ENCODE results near the gene DST. TPM values are rescaled to one million over a fixed set of nuclear protein-coding genes. Genes with fewer than 3 reads are reported as not detected.
"Not testable (repeated sequence)": the region's sequence is repeated elsewhere in the genome, so short reads cannot be mapped to it uniquely, and the experiment has no call there.

The DST gene
- total RNA-seq, 1 donor from 2014 or later, result 188 TPM

GRCh38 chr6:56575736-56576135 is 67.0 kb downstream of the DST start:
- no peak for FAIRE-seq
- DNase-seq (ENCODE audit: low spot score in 2 of 2), result no peak

GRCh38 chr6:56574292-56574691 is 68.4 kb downstream of the DST start:
- DNase-seq (ENCODE audit: low spot score in 2 of 2), result no peak
- FAIRE-seq, result no peak

GRCh38 chr6:56573624-56574023 is 69.1 kb downstream of the DST start:
- DNase-seq (ENCODE audit: low spot score in 2 of 2), result no peak
- FAIRE-seq, result peak; percentile 8

DNA sequence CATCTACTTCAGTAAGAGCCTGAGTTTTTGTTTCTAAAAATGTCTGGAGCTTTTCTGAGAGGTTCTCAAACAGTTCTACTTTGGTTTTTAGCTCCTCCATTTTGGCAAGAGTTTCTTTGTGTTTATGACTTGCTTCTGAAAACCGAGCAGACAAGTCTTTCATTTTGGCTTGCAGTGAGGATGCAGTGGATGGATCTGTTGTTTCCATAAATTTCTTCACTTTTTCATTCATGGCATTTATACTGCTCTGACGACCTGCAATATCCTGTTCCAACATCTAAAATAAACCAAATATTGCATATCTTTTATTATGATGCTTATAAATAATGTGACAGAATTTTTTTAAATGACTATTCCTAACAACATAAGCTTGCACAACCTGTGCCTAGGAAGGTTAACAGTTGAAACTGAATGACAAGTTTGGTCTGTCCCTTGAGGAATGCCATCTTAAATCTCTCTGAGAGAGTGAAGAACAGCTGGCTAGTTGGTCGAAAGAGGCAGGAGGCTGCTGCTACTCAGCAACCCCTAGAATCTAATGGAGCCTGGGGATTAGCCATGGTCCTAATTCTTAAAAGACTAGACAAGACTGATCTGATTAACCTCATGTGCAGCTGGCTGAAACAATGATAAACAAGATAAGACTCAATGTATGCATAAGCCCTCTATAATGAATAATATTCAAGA is 69.8 kb downstream of the DST start:
- no peak for FAIRE-seq

DNA sequence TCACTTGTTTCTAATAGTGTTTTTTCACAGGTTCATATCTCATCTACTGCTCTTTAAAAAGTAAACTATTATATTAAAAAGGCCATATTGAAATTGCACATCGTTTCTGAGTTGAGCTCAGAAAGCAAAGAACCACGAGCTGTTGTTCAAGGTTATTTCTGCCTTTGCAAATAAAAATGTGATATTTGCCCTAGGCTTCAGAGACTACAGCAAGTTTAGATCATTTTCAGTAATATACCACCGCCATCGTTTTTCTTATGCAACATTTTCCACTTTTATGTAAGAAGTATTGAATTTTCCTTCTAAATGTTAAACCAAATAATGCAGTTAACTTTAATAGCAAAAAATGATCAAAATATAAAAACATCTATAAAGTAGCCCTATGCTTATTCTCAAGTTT is 71.1 kb downstream of the DST start:
- peak; percentile 45 for FAIRE-seq
- no peak for DNase-seq (ENCODE audit: low spot score in 2 of 2)

More for the DNA sequence above, 69.8 kb downstream of the DST start:
- DNase-seq (ENCODE audit: low spot score in 2 of 2), result no peak

DNA sequence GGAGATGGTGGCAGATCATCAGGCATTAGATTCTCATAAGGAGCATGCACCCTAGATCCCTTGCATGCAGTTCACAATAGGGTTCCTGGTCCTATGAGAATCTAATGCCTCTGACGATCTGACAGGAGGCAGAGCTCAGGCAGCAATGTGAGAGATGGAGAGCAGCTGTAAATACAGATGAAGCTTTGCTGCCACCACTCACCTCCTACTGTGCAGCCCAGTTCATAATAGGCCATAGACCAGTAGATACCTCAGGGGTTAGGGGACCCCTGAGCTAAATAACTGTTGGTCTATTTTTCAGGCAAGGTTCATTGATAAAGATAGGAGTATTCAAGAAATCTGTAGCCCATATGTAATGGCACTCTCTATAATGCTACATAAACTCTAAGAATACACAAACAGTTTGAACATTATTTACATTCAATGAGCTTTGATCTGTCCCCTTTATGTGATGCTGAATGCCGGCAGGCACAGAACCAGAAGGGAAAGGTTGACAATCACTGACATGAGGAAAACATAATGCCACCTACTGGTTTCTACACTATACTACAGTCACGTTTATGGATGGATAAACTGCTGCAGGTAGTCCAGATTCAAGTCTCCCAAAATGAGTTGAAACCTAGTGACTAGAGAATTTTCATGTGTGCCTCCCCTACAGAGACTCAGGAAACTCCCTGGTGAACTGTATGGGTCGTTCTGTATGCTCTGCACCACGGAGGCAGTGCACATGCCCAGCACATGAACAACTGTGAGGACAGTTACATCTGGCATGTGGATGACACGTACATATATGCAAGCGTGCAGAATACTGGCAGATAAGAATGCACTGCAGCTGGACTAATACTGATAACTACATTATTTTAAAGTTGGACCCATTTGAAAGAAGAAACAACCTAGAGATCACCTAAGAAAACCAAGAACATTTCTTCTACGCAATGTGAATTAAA is 72.0 kb downstream of the DST start:
- FAIRE-seq (no peak), DNase-seq (ENCODE audit: low spot score in 2 of 2) (peak in 1 of 2 donors; percentile 22)

- DNase-seq (ENCODE audit: low spot score in 2 of 2), result no peak
- no peak for FAIRE-seq
Observed at GRCh38 chr6:56567501-56567900, 75.2 kb downstream of the DST start.

DNA sequence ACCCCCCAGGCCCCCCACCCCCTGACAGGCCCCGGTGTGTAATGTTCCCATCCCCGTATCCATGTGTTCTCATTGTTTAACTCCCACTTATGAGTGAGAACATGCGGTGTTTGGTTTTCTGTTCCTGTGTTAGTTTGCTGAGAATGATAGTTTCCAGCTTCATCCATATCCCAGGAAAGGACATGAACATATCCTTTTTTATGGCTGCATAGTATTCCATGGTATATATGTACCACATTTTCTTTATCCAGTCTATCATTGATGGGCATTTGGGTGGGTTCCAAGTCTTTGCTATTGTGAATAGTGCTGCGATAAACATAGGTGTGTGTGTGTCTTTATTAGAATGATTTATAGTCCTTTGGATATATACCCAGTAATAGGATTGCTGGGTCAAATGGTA is 80.0 kb downstream of the DST start:
- FAIRE-seq; DNase-seq (ENCODE audit: low spot score in 2 of 2): not testable (repeated sequence)

GRCh38 chr6:56556751-56557540 is 85.7 kb downstream of the DST start:
- DNase-seq (ENCODE audit: low spot score in 2 of 2) (no peak), FAIRE-seq (no peak)

DNA sequence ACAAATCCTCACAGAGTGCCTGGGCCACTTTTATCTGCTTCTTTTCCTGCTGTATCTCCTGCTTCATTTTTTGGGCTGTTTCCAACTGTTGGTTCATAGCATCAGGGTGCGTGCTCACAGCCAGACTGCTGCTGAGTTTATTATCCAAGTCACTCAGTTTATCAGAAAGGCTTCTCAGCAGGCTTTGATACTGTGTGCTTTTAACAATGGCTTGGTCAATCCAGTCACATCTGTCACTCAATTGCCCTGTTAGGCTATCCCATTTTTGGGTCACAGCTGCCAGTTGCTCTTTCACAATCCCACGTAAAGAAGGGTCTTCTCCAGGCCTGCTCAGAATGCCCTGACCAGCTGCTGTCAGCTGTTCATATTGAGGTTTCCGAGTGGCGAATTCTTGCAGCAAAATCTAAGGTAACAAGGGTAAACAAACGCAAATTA is 87.2 kb downstream of the DST start:
- DNase-seq (ENCODE audit: low spot score in 2 of 2) (no peak), FAIRE-seq (no peak)

GRCh38 chr6:56552187-56553130 is 90.2 kb downstream of the DST start:
- FAIRE-seq (no peak), DNase-seq (ENCODE audit: low spot score in 2 of 2) (no peak)

DNA sequence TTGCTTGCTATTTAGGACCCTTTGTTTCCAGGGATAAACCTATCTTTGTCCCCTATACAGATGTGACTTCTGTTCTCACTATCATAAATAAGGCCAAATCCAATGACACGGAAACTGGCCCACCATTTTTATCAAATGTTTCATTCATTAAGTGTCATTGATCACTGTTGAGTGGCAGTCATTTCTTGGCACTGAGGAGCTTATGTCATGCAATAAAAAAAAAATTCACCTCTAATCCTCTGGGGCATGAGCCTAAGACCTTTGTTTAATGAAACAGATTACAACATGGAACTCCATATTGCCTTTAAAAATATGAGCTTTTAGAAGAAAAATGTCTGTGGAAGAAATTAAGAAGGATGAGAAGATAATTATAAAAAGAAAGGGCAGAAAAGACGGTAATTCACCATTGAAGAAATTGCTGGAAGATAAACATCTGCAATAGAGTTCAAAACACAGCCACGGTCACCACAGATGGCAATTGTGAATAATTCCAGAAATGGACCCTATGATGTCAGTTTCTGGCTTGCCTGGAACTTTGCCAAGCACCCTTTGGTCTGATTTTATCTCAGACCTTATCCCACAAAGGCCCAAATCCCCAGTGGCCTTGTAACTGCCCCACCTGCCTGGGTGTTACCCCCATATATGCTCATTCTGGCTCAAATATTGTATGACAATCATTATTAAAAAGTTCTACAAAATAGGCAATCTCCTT is 91.1 kb downstream of the DST start:
- FAIRE-seq, result no peak
- DNase-seq (ENCODE audit: low spot score in 2 of 2), result no peak

- FAIRE-seq, result no peak
- DNase-seq (ENCODE audit: low spot score in 2 of 2), result no peak
Observed at GRCh38 chr6:56550301-56550700, 92.4 kb downstream of the DST start.

- peak; percentile 66 for FAIRE-seq
- DNase-seq (ENCODE audit: low spot score in 2 of 2), result no peak
Observed at GRCh38 chr6:56549014-56549413, 93.7 kb downstream of the DST start.

DNA sequence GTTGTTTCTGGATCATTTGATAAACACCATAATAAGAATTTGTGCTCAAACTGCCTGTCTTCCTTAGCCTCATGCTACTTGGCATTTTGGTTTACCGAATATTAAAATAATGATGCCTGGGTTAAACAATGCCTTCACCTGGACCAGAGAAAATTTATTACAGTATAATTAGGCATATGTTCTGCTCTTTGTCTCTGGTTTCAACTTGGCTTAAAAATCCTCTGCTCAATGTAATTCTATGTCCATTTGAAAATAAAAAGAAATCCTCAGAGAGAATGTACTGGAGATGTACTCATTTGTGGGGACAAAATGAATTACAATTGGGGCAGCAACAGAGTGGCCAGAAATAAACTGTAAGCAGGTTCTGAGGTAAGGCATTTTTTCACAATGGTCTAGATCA is 95.0 kb downstream of the DST start:
- no peak for DNase-seq (ENCODE audit: low spot score in 2 of 2)
- FAIRE-seq, result no peak

GRCh38 chr6:56542364-56543331 is 100.0 kb downstream of the DST start:
- FAIRE-seq, result no peak
- peak; percentile 10 to 45 for DNase-seq (ENCODE audit: low spot score in 2 of 2)

DNA sequence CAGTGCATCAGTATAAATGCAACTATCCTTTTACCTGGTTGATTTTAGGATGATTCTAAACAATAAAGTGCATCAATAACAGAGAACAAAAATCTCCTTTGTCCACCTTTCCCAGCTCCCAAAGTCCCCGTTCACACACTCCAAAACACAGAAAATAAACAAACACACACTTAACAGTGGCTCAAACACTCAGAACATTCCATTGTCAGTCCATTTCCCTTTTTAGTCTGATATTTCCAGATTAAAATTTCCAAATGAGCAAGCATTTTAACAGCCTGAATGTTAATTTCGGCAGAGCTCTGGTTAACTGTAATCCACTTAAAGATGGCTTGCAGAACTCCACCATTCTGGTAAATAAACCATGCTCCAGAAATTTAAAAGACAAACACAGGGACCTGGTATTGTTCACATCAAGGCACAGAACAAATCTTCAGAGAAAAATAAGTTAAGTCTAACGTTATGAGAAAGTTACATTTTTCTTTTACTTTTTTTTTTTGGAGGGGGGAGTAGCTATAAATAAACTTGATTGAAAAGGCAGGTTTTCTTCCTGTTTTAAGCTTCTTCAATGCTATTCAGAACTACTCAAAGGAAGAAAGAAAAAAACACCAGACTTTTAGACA is 100.8 kb downstream of the DST start:
- DNase-seq (ENCODE audit: low spot score in 2 of 2) (no peak), FAIRE-seq (no peak)
